Measurements from ENCODE around the gene TXNRD2. TPM values are rescaled to one million over a fixed set of nuclear protein-coding genes. Genes with fewer than 3 reads are reported as not detected.

Gene TXNRD2
- total and polyA plus RNA-seq, 2 of the 4 experiments (the other 2 are of a cell fraction): 15.6 to 25.7 TPM

GRCh38 chr22:19868773-19869471, 72.7 kb downstream of the TXNRD2 start:
- no peaks in the 10 kb centered on the region for H3K9me3 ChIP-seq (ENCODE audit: control insufficient read depth, insufficient read depth, low read length)
- peaks cover 1% of the 10 kb centered on the region; the same call in 1 of the 2 replicates for H3K36me3 ChIP-seq (ENCODE audit: control insufficient read depth, insufficient read depth, low read length)
- no peak overlapping the region for H3K4me2 ChIP-seq (ENCODE audit: low read depth, low read length)
- no peaks in the 10 kb centered on the region for H3K79me1 ChIP-seq (ENCODE audit: low read depth in 1 of 2, low read length in 2 of 2)
- CTCF ChIA-PET: no interaction called here
- dilution Hi-C loops (cut with HindIII; ENCODE audit: low sequenced_read_pairs, unreplicated experiment) (no loop called here), intact Hi-C loops (cut with micrococcal nuclease) (no loop called here), in situ Hi-C loops (cut with MboI; ENCODE audit: low sequenced_read_pairs) (no loop called here)
- ATAC-seq (ENCODE audit: low read depth) (no peak), DNase-seq (no peak)
- no peak overlapping the region for H4K91ac ChIP-seq (ENCODE audit: insufficient read depth, low read depth, low read length)
- H4K20me1 ChIP-seq (ENCODE audit: insufficient read depth, low read length): no peaks in the 10 kb centered on the region
- no peak overlapping the region for H2BK20ac ChIP-seq (ENCODE audit: low read depth, low read length)
- H3K4ac ChIP-seq (ENCODE audit: low read depth, low read length): no peak overlapping the region
- no peak overlapping the region for H2BK5ac ChIP-seq (ENCODE audit: low read depth, low read length, poor library complexity, severe bottlenecking)
- TF ChIP-seq NFE2L2 (IDR thresholded peaks at IDR 0.05; ENCODE audit: low read depth, low read length) (no peak), MXI1 (IDR thresholded peaks at IDR 0.05; ENCODE audit: borderline replicate concordance, low read depth, low read length) (no peak), BHLHE40 (IDR thresholded peaks at IDR 0.05; ENCODE audit: low read depth, low read length) (no peak), CEBPB (IDR thresholded peaks at IDR 0.05; ENCODE audit: low read depth, low read length) (no peak), MAFK (IDR thresholded peaks at IDR 0.05; ENCODE audit: low read depth, low read length) (no peak), CHD1 (IDR thresholded peaks at IDR 0.05; ENCODE audit: low read depth, low read length) (no peak), POLR2A (IDR thresholded peaks at IDR 0.05; ENCODE audit: low read depth, low read length) (no peak), RCOR1 (IDR thresholded peaks at IDR 0.05; ENCODE audit: insufficient replicate concordance, low read length) (no peak), MAZ (IDR thresholded peaks at IDR 0.05; ENCODE audit: borderline replicate concordance, low read depth, low read length) (no peak), RFX5 (IDR thresholded peaks at IDR 0.05; ENCODE audit: low read depth, low read length) (no peak), RAD21 (IDR thresholded peaks at IDR 0.05; ENCODE audit: low read length) (no peak), SMC3 (IDR thresholded peaks at IDR 0.05; ENCODE audit: low read depth, low read length) (no peak), USF2 (IDR thresholded peaks at IDR 0.05; ENCODE audit: low read depth, low read length) (no peak), FOS (IDR thresholded peaks at IDR 0.05; ENCODE audit: low read depth, low read length) (no peak)
- TF ChIP-seq, protein P1, sequence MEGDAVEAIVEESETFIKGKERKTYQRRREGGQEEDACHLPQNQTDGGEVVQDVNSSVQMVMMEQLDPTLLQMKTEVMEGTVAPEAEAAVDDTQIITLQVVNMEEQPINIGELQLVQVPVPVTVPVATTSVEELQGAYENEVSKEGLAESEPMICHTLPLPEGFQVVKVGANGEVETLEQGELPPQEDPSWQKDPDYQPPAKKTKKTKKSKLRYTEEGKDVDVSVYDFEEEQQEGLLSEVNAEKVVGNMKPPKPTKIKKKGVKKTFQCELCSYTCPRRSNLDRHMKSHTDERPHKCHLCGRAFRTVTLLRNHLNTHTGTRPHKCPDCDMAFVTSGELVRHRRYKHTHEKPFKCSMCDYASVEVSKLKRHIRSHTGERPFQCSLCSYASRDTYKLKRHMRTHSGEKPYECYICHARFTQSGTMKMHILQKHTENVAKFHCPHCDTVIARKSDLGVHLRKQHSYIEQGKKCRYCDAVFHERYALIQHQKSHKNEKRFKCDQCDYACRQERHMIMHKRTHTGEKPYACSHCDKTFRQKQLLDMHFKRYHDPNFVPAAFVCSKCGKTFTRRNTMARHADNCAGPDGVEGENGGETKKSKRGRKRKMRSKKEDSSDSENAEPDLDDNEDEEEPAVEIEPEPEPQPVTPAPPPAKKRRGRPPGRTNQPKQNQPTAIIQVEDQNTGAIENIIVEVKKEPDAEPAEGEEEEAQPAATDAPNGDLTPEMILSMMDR (conservative IDR thresholded peaks at IDR 0.05; ENCODE audit: low read depth, low read length): no peak
- TF ChIP-seq, protein P2, sequence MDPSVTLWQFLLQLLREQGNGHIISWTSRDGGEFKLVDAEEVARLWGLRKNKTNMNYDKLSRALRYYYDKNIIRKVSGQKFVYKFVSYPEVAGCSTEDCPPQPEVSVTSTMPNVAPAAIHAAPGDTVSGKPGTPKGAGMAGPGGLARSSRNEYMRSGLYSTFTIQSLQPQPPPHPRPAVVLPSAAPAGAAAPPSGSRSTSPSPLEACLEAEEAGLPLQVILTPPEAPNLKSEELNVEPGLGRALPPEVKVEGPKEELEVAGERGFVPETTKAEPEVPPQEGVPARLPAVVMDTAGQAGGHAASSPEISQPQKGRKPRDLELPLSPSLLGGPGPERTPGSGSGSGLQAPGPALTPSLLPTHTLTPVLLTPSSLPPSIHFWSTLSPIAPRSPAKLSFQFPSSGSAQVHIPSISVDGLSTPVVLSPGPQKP (IDR thresholded peaks at IDR 0.05; ENCODE audit: borderline replicate concordance, low read depth, low read length): no peak
- no peak overlapping the region for H3K27ac ChIP-seq (ENCODE audit: insufficient read depth, low read length)
- H3K9me1 ChIP-seq (ENCODE audit: insufficient read depth, low read length): 0 out of 2 replicates have a peak, but pooled peaks cover 2% of the 10 kb centered on the region
- no peak overlapping the region for H3K14ac ChIP-seq (replicated peaks; ENCODE audit: low read depth, low read length)
- H4K5ac ChIP-seq (ENCODE audit: low read depth, low read length): no peak overlapping the region
- no peak overlapping the region for H4K8ac ChIP-seq (ENCODE audit: low read depth in 2 of 2, low read length in 2 of 2)
- H2AFZ ChIP-seq (replicated peaks; ENCODE audit: low read length, poor library complexity): peak overlapping the region; percentile 43
- H3K9ac ChIP-seq (ENCODE audit: low read depth, low read length): no peak overlapping the region
- H3K4me3 ChIP-seq (ENCODE audit: insufficient read depth, low read depth, low read length): no peak overlapping the region
- H2AK9ac ChIP-seq (replicated peaks; ENCODE audit: low read depth, low read length, poor library complexity): peak overlapping the region; percentile 17
- no peak overlapping the region for H3K23ac ChIP-seq (ENCODE audit: low read depth, low read length)
- POLR2A ChIA-PET (ENCODE audit: unreplicated experiment): no interaction called here
- no peaks in the 10 kb centered on the region for H3K4me1 ChIP-seq (ENCODE audit: control insufficient read depth, insufficient read depth, low read length)
- H3K56ac ChIP-seq (ENCODE audit: extremely low read depth, insufficient read depth, low read length): no peak overlapping the region
- 86% methylated on average over 11 of the region's 23 CpGs; no CpG with 5 or more reads in 1 of the 2 experiments for WGBS, 2 experiments (ENCODE audit: extremely low coverage in 2 of 2, insufficient read length in 1 of 2)
- H3K27me3 ChIP-seq (ENCODE audit: control insufficient read depth, insufficient read depth, low read length): no peaks in the 10 kb centered on the region
- no TSS peak for BruUV-seq (replicated peaks)
- H3K18ac ChIP-seq (ENCODE audit: low read depth, low read length): no peak overlapping the region
- no peak overlapping the region for H2BK15ac ChIP-seq (ENCODE audit: low read depth, low read length)
- H2AK5ac ChIP-seq (ENCODE audit: low read depth, low read length): 0 out of 2 replicates have a peak overlapping the region, but pooled peaks have one; percentile 30
- no peak overlapping the region for H2BK120ac ChIP-seq (ENCODE audit: low read depth, low read length)

Data from IMR-90 (cell line).